DND-41 (cell line): Measurements from ENCODE around the gene PANX1.

Experiments
- ATAC-seq: fragments of 200-7000 bp; cut with Tn5 transposase; 3 replicates; pipeline ENCODE4 v1.9.1; 2021; ENCODE audit warnings: low read depth; ENCODE audit not compliant: insufficient read depth
- DNase-seq: peaks from one replicate; pipeline ENCODE4 v3.0.0-alpha.2; 2020
- H2AFZ ChIP-seq: 2 replicates; pipeline ENCODE4 v1.6.0; 2012; ENCODE audit warnings: low read depth, low read length
- H3K27ac ChIP-seq: 2 replicates; pipeline ENCODE4 v1.5.1; 2012; ENCODE audit warnings: low read length, inconsistent platforms
- H3K27me3 ChIP-seq: fragments of 200-600 bp; sonication (generic); 2 replicates; pipeline ENCODE4 v1.6.0; 2012; ENCODE audit warnings: low read length, mild to moderate bottlenecking, inconsistent platforms; ENCODE audit not compliant: insufficient read depth, poor library complexity
- H3K36me3 ChIP-seq: 2 replicates; pipeline ENCODE4 v1.5.1; 2012; ENCODE audit warnings: low read length, inconsistent platforms; ENCODE audit not compliant: insufficient read depth
- H3K4me1 ChIP-seq: 2 replicates; pipeline ENCODE4 v1.5.1; 2012; ENCODE audit warnings: mild to moderate bottlenecking, low read length; ENCODE audit not compliant: insufficient read depth
- H3K4me2 ChIP-seq: 2 replicates; pipeline ENCODE4 v1.6.0; 2012; ENCODE audit warnings: mild to moderate bottlenecking, moderate library complexity, low read length, inconsistent platforms; ENCODE audit not compliant: insufficient read depth
- H3K4me3 ChIP-seq, 2 experiments: fragments of 200-600 bp in 1 of 2; shearing (Covaris generic) in 1 of 2; 2 replicates each; pipeline ENCODE4 v1.5.1; 2012 to 2016; ENCODE audit warnings: inconsistent platforms in 2 of 2, low read length in 2 of 2, mild to moderate bottlenecking in 2 of 2, low read depth in 1 of 2, moderate library complexity in 1 of 2
- H3K79me2 ChIP-seq: 2 replicates; pipeline ENCODE4 v1.6.0; 2012; ENCODE audit warnings: low read length, inconsistent platforms; ENCODE audit not compliant: insufficient read depth
- H3K9ac ChIP-seq: 2 replicates; pipeline ENCODE4 v1.6.0; 2012; ENCODE audit warnings: low read depth, mild to moderate bottlenecking, inconsistent platforms, low read length, moderate library complexity
- H3K9me3 ChIP-seq: 2 replicates; pipeline ENCODE4 v1.5.1; 2012; ENCODE audit warnings: low read length, moderate library complexity, mild to moderate bottlenecking, inconsistent platforms; ENCODE audit not compliant: insufficient read depth, severe bottlenecking
- H4K20me1 ChIP-seq: 2 replicates; pipeline ENCODE4 v1.6.0; 2012; ENCODE audit warnings: low read length; ENCODE audit not compliant: insufficient read depth
- EZH2 ChIP-seq: IDR thresholded peaks from 3 replicates; pipeline ENCODE4 v1.6.1; 2012; ENCODE audit warnings: borderline replicate concordance, low read depth, mild to moderate bottlenecking, moderate library complexity, low read length, inconsistent platforms; ENCODE audit not compliant: severe bottlenecking
- TF ChIP-seq, protein P1 (sequence below): IDR thresholded peaks from 2 replicates; pipeline ENCODE4 v1.5.1; 2012; ENCODE audit warnings: borderline replicate concordance, low read length, moderate library complexity, mild to moderate bottlenecking; ENCODE audit not compliant: poor library complexity, severe bottlenecking; ENCODE audit errors: extremely low read depth

The PANX1 gene

GRCh38 chr11:94179696-94180095 lies 51.1 kb downstream of the PANX1 start:
- TF ChIP-seq, protein P1, sequence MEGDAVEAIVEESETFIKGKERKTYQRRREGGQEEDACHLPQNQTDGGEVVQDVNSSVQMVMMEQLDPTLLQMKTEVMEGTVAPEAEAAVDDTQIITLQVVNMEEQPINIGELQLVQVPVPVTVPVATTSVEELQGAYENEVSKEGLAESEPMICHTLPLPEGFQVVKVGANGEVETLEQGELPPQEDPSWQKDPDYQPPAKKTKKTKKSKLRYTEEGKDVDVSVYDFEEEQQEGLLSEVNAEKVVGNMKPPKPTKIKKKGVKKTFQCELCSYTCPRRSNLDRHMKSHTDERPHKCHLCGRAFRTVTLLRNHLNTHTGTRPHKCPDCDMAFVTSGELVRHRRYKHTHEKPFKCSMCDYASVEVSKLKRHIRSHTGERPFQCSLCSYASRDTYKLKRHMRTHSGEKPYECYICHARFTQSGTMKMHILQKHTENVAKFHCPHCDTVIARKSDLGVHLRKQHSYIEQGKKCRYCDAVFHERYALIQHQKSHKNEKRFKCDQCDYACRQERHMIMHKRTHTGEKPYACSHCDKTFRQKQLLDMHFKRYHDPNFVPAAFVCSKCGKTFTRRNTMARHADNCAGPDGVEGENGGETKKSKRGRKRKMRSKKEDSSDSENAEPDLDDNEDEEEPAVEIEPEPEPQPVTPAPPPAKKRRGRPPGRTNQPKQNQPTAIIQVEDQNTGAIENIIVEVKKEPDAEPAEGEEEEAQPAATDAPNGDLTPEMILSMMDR = no peak
- TF ChIP-seq EZH2 = no peak
- Histone ChIP-seq H3K9ac (no peak overlapping the region), H3K79me2 (peaks cover 13% of the 10 kb centered on the region; the same call in 1 of the 2 replicates), H3K4me1 (no peaks in the 10 kb centered on the region), H3K9me3 (no peaks in the 10 kb centered on the region), H3K4me2 (no peak overlapping the region), H3K27me3 (no peaks in the 10 kb centered on the region), H3K4me3 (no peak overlapping the region), H3K36me3 (peaks cover 54% of the 10 kb centered on the region), H4K20me1 (peaks cover 22% of the 10 kb centered on the region; the same call in 1 of the 2 replicates), H3K27ac (no peak overlapping the region), H2AFZ (no peak overlapping the region)
- ATAC-seq = no peak
- DNase-seq = no peak

- Histone ChIP-seq H3K27me3 (no peaks in the 10 kb centered on the region), H3K79me2 (peaks cover 1% of the 10 kb centered on the region; the same call in 1 of the 2 replicates), H3K4me3 (no peak overlapping the region), H2AFZ (no peak overlapping the region), H3K4me1 (no peaks in the 10 kb centered on the region), H3K9ac (no peak overlapping the region), H3K9me3 (no peaks in the 10 kb centered on the region), H3K36me3 (peaks cover 60% of the 10 kb centered on the region), H3K27ac (no peak overlapping the region), H4K20me1 (peaks cover 14% of the 10 kb centered on the region; the same call in 1 of the 2 replicates), H3K4me2 (no peak overlapping the region)
- DNase-seq (no peak), ATAC-seq (no peak)
- TF ChIP-seq, protein P1 = no peak
- TF ChIP-seq EZH2 = no peak
Measured at GRCh38 chr11:94181526-94181925, 52.9 kb downstream of the PANX1 start.

DNA sequence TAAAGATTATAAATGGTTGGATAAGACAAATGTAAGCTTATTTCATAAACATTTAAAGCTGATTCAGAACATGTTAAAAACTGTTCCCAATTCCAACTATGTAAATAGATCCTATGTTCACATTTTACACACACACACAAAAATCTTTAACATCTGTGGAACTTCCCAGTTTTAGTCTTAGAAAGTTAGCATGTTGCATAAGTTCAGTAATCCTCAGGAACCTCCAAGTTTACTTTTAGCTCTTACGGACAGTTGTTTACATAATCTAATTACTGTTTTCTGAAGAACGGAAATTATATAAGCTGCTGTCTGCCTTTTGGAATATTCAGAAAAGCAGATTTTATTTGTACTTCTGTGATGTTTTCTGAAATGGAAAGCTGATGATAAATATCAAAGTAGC lies 53.3 kb downstream of the PANX1 start:
- DNase-seq = no peak
- Histone ChIP-seq H3K9ac (no peak overlapping the region), H3K27ac (no peak overlapping the region), H2AFZ (no peak overlapping the region), H3K36me3 (peaks cover 60% of the 10 kb centered on the region), H3K4me3 (no peak overlapping the region), H4K20me1 (peaks cover 11% of the 10 kb centered on the region; the same call in 1 of the 2 replicates), H3K79me2 (no peaks in the 10 kb centered on the region; the same call in 1 of the 2 replicates), H3K27me3 (no peaks in the 10 kb centered on the region), H3K4me1 (no peaks in the 10 kb centered on the region), H3K4me2 (no peak overlapping the region), H3K9me3 (no peaks in the 10 kb centered on the region)
- TF ChIP-seq, protein P1 = no peak
- TF ChIP-seq EZH2 = no peak
- ATAC-seq = no peak

DNA sequence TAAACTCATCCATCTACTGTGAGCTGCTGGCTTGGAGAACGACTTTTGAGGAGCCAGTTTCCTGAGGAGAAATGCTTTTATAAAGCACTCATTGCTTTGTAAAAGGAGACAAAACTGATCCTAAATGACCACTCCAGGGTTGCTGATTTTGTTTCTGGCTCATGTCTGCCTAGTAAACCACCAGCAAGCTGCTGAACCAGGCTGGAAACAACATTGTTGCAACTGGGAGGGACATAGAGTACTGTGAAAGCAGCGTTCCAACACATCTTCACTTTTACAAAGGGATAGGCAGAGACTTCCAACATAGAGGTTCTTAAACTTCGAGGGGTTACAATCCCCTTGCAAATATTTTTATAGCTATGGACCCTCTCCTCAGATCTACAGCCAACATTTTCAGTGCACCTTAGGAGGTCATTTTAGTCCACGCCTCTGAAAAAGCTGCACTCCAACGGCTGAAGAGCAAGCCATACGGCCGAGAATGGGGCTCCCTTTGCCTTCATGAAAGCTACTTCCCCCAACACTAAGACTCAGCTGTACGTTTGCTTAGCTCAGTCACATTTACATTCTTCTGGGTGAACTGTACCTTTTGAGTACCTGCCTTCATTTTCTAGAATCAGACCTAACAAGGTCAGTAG lies 54.7 kb downstream of the PANX1 start:
- no peak for ATAC-seq
- no peak for DNase-seq
- no peaks in the 10 kb centered on the region for H3K4me1 ChIP-seq
- no peak overlapping the region for H3K4me3 ChIP-seq
- H3K36me3 ChIP-seq = peaks cover 55% of the 10 kb centered on the region
- no peak overlapping the region for H2AFZ ChIP-seq
- H3K9ac ChIP-seq = no peak overlapping the region
- H3K79me2 ChIP-seq = no peaks in the 10 kb centered on the region
- H3K9me3 ChIP-seq = no peaks in the 10 kb centered on the region
- TF ChIP-seq EZH2 = no peak
- TF ChIP-seq, protein P1 = no peak
- H3K27me3 ChIP-seq = no peaks in the 10 kb centered on the region
- H4K20me1 ChIP-seq = peaks cover 6% of the 10 kb centered on the region; the same call in 1 of the 2 replicates
- no peak overlapping the region for H3K4me2 ChIP-seq
- no peak overlapping the region for H3K27ac ChIP-seq
